Measurements from ENCODE around the gene SMIM41.

- TF ChIP-seq, protein P1, sequence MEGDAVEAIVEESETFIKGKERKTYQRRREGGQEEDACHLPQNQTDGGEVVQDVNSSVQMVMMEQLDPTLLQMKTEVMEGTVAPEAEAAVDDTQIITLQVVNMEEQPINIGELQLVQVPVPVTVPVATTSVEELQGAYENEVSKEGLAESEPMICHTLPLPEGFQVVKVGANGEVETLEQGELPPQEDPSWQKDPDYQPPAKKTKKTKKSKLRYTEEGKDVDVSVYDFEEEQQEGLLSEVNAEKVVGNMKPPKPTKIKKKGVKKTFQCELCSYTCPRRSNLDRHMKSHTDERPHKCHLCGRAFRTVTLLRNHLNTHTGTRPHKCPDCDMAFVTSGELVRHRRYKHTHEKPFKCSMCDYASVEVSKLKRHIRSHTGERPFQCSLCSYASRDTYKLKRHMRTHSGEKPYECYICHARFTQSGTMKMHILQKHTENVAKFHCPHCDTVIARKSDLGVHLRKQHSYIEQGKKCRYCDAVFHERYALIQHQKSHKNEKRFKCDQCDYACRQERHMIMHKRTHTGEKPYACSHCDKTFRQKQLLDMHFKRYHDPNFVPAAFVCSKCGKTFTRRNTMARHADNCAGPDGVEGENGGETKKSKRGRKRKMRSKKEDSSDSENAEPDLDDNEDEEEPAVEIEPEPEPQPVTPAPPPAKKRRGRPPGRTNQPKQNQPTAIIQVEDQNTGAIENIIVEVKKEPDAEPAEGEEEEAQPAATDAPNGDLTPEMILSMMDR (conservative IDR thresholded peaks at IDR 0.05; ENCODE audit: low read depth, low read length) = no peak
- TF ChIP-seq EZH2 (IDR thresholded peaks at IDR 0.05; ENCODE audit: low read length, unreplicated experiment) = no peak
- TF ChIP-seq EZH2phosphoT487 (IDR thresholded peaks at IDR 0.05; ENCODE audit: borderline replicate concordance, low read length) = no peak
Observed at GRCh38 chr12:52057638-52058576, 21.6 kb upstream of the SMIM41 start.

All from PC-3 (cell line).